Measurements from ENCODE around the gene SMIM24.
"Not testable (repeated sequence)": the region's sequence is repeated elsewhere in the genome, so short reads cannot be mapped to it uniquely, and the experiment has no call there.

The SMIM24 gene

GRCh38 chr19:3431760-3432397 is 48.4 kb downstream of the SMIM24 start:
- no peak for DNase-seq (ENCODE audit: low read depth)
- TF ChIP-seq CTCF (IDR thresholded peaks at IDR 0.05; ENCODE audit: low read depth, low read length, missing control alignments) = no peak
- H3K4me3 ChIP-seq (ENCODE audit: low read depth, low read length) = no peak overlapping the region
- in situ Hi-C loops (cut with HindIII; ENCODE audit: low sequenced_read_pairs) = no loop called here

GRCh38 chr19:3430366-3430680 is 50.0 kb downstream of the SMIM24 start:
- H3K4me3 ChIP-seq (ENCODE audit: low read depth, low read length); DNase-seq (ENCODE audit: low read depth); in situ Hi-C loops (cut with HindIII; ENCODE audit: low sequenced_read_pairs): not testable (repeated sequence)

- no peak for DNase-seq (ENCODE audit: low read depth)
- no peak overlapping the region for H3K4me3 ChIP-seq (ENCODE audit: low read depth, low read length)
- TF ChIP-seq CTCF (IDR thresholded peaks at IDR 0.05; ENCODE audit: low read depth, low read length, missing control alignments) = no peak
- in situ Hi-C loops (cut with HindIII; ENCODE audit: low sequenced_read_pairs) = no loop called here
These were observed 53.9 kb downstream of the SMIM24 start for GRCh38 chr19:3426433-3426832.

All from astrocyte of the cerebellum (primary cell).